ENCODE results near the gene NT5DC4. TPM values are rescaled to one million over a fixed set of nuclear protein-coding genes. Genes with fewer than 3 reads are reported as not detected.

The NT5DC4 gene
- total RNA-seq, 1 donor from 2014 or later: not detected

DNA sequence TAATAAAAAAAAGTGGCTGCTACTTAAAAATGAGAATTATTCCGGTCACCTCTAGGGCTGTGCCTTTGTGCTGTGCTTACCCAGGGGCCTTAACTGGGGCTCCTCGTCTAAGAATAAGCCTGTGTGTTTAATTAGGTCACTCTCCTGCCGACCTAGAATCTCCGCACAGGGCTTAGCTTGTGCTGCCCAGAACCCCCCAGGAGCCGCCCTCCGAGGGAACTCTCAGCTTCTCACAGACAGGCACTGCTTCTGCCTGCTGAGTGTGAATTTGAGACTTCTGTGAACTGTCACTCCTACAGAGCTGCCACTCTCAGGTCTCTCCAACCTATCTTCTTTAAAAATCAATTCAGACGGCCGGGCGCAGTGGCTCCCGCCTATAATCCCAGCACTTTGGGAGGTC lies 11.9 kb upstream of the NT5DC4 start:
- H3K79me2 ChIP-seq (ENCODE audit: insufficient read depth, low read length): no peaks in the 10 kb centered on the region
- H3K4me2 ChIP-seq (ENCODE audit: low read length): no peak overlapping the region
- peaks cover 3% of the 10 kb centered on the region for H3K27me3 ChIP-seq (ENCODE audit: insufficient read depth, low read length)
- Mint-ChIP-seq H3K9me3 (ENCODE audit: unreplicated experiment) (peaks cover 5% of the 10 kb centered on the region), H3K36me3 (ENCODE audit: low read depth, unreplicated experiment) (no peaks in the 10 kb centered on the region), H3K4me3 (ENCODE audit: unreplicated experiment) (no peak overlapping the region), H3K27me3 (ENCODE audit: low read depth, unreplicated experiment) (peaks cover 43% of the 10 kb centered on the region), H3K4me1 (ENCODE audit: low read depth, unreplicated experiment) (peaks cover 16% of the 10 kb centered on the region), H3K27ac (ENCODE audit: unreplicated experiment) (no peak overlapping the region)
- FAIRE-seq: no peak
- H3K4me1 ChIP-seq (ENCODE audit: insufficient read depth, low read length): peaks cover 28% of the 10 kb centered on the region
- no peak overlapping the region for H3K9ac ChIP-seq (ENCODE audit: low read length)
- no peaks in the 10 kb centered on the region for H4K20me1 ChIP-seq (ENCODE audit: insufficient read depth, low read length)
- no peak for DNase-seq (ENCODE audit: low read depth)
- H2AFZ ChIP-seq (ENCODE audit: low read depth, low read length): no peak overlapping the region
- no peaks in the 10 kb centered on the region for H3K9me3 ChIP-seq (ENCODE audit: insufficient read depth, low read depth, low read length)
- H3K4me3 ChIP-seq (ENCODE audit: insufficient read depth, low read depth, low read length): no peak overlapping the region
- no peaks in the 10 kb centered on the region for H3K36me3 ChIP-seq (ENCODE audit: insufficient read depth, low read length)
- TF ChIP-seq, protein P1, sequence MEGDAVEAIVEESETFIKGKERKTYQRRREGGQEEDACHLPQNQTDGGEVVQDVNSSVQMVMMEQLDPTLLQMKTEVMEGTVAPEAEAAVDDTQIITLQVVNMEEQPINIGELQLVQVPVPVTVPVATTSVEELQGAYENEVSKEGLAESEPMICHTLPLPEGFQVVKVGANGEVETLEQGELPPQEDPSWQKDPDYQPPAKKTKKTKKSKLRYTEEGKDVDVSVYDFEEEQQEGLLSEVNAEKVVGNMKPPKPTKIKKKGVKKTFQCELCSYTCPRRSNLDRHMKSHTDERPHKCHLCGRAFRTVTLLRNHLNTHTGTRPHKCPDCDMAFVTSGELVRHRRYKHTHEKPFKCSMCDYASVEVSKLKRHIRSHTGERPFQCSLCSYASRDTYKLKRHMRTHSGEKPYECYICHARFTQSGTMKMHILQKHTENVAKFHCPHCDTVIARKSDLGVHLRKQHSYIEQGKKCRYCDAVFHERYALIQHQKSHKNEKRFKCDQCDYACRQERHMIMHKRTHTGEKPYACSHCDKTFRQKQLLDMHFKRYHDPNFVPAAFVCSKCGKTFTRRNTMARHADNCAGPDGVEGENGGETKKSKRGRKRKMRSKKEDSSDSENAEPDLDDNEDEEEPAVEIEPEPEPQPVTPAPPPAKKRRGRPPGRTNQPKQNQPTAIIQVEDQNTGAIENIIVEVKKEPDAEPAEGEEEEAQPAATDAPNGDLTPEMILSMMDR (IDR thresholded peaks at IDR 0.05; ENCODE audit: insufficient read depth, low read depth, low read length): no peak
- TF ChIP-seq EZH2 (IDR thresholded peaks at IDR 0.05; ENCODE audit: insufficient read depth, low read length): no peak
- H3K27ac ChIP-seq (ENCODE audit: low read depth, low read length): no peak overlapping the region

DNA sequence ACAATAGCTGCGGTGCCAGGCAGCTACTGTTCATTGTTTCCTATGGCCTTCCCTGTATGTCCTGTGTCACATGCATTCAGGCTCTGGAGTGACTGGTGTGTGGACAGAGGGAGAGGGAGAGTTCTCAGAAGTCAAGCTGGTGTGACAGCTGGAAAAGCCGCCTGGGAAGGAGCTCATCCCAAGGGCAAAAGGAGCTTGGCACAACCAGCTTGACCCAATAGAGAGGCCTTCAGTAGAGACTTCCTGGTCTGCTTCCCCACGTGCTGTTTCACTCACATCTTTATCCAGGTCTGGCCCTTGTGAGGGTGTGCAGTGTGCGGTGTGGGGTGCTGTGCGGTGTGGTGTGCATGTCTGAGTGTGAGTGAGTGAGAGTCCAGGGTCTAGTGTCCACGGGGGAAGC lies 11.1 kb upstream of the NT5DC4 start:
- Mint-ChIP-seq H3K4me3 (ENCODE audit: unreplicated experiment) (no peak overlapping the region), H3K27me3 (ENCODE audit: low read depth, unreplicated experiment) (peaks cover 41% of the 10 kb centered on the region), H3K36me3 (ENCODE audit: low read depth, unreplicated experiment) (no peaks in the 10 kb centered on the region), H3K27ac (ENCODE audit: unreplicated experiment) (no peak overlapping the region), H3K9me3 (ENCODE audit: unreplicated experiment) (peaks cover 5% of the 10 kb centered on the region), H3K4me1 (ENCODE audit: low read depth, unreplicated experiment) (peaks cover 16% of the 10 kb centered on the region)
- Histone ChIP-seq H3K79me2 (ENCODE audit: insufficient read depth, low read length) (no peaks in the 10 kb centered on the region), H3K4me1 (ENCODE audit: insufficient read depth, low read length) (peaks cover 28% of the 10 kb centered on the region), H3K4me2 (ENCODE audit: low read length) (no peak overlapping the region), H2AFZ (ENCODE audit: low read depth, low read length) (no peak overlapping the region), H3K4me3 (ENCODE audit: insufficient read depth, low read depth, low read length) (no peak overlapping the region), H3K9ac (ENCODE audit: low read length) (no peak overlapping the region), H3K9me3 (ENCODE audit: insufficient read depth, low read depth, low read length) (no peaks in the 10 kb centered on the region), H3K36me3 (ENCODE audit: insufficient read depth, low read length) (no peaks in the 10 kb centered on the region), H3K27ac (ENCODE audit: low read depth, low read length) (no peak overlapping the region), H4K20me1 (ENCODE audit: insufficient read depth, low read length) (no peaks in the 10 kb centered on the region), H3K27me3 (ENCODE audit: insufficient read depth, low read length) (peaks cover 3% of the 10 kb centered on the region)
- TF ChIP-seq, protein P1 (IDR thresholded peaks at IDR 0.05; ENCODE audit: insufficient read depth, low read depth, low read length): no peak
- no peak for TF ChIP-seq EZH2 (IDR thresholded peaks at IDR 0.05; ENCODE audit: insufficient read depth, low read length)
- DNase-seq (ENCODE audit: low read depth) (no peak), FAIRE-seq (no peak)

DNA sequence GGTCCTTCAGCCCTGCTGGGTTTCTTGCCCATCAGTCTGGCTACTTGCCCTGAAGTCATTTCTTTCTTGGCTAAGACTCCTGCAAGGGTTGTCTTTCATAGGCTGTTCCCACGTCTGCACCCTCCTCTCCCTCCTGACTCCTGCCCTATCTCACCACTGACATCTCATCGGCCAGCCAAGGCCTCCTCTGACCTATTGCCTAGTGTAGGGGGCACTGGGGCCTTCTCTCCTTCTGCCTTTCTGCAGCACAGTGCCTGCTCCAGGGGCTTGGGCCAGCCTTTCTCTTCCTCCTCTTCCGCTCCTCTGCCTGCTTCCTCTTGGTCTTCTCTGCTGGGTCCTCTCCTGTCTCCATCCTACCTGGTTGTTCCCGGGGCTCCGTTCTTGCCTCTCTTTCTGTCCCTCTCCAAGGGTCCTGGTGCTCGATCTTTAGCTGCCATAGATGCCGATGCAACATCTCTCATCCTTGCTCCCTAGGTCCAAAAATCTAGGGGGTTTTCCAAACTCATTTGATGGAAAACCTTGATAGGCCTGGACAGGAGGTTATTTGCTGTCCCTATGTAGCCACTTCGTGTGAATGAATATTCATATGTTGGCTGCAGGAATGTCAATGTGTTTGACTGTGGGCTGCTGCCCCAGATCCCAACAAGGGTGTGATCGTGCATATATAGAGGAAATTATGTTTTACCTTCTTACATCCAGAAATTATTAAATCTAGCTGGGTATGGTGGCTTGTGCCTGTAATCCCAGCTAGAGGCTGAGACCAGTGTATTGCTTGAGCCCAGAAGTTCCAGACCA lies 9.7 kb upstream of the NT5DC4 start:
- Histone ChIP-seq H3K9me3 (ENCODE audit: insufficient read depth, low read depth, low read length) (no peaks in the 10 kb centered on the region), H3K79me2 (ENCODE audit: insufficient read depth, low read length) (no peaks in the 10 kb centered on the region), H3K4me2 (ENCODE audit: low read length) (no peak overlapping the region), H3K36me3 (ENCODE audit: insufficient read depth, low read length) (no peaks in the 10 kb centered on the region), H3K27me3 (ENCODE audit: insufficient read depth, low read length) (peaks cover 3% of the 10 kb centered on the region), H3K4me1 (ENCODE audit: insufficient read depth, low read length) (peaks cover 24% of the 10 kb centered on the region), H3K9ac (ENCODE audit: low read length) (no peak overlapping the region), H4K20me1 (ENCODE audit: insufficient read depth, low read length) (no peaks in the 10 kb centered on the region), H3K27ac (ENCODE audit: low read depth, low read length) (no peak overlapping the region), H2AFZ (ENCODE audit: low read depth, low read length) (no peak overlapping the region), H3K4me3 (ENCODE audit: insufficient read depth, low read depth, low read length) (no peak overlapping the region)
- FAIRE-seq (no peak), DNase-seq (ENCODE audit: low read depth) (no peak)
- peaks cover 40% of the 10 kb centered on the region for H3K27me3 Mint-ChIP-seq (ENCODE audit: low read depth, unreplicated experiment)
- H3K36me3 Mint-ChIP-seq (ENCODE audit: low read depth, unreplicated experiment): no peaks in the 10 kb centered on the region
- H3K4me1 Mint-ChIP-seq (ENCODE audit: low read depth, unreplicated experiment): peaks cover 15% of the 10 kb centered on the region
- TF ChIP-seq EZH2 (IDR thresholded peaks at IDR 0.05; ENCODE audit: insufficient read depth, low read length): no peak
- TF ChIP-seq, protein P1 (IDR thresholded peaks at IDR 0.05; ENCODE audit: insufficient read depth, low read depth, low read length): no peak
- peaks cover 5% of the 10 kb centered on the region for H3K9me3 Mint-ChIP-seq (ENCODE audit: unreplicated experiment)
- no peak overlapping the region for H3K27ac Mint-ChIP-seq (ENCODE audit: unreplicated experiment)
- H3K4me3 Mint-ChIP-seq (ENCODE audit: unreplicated experiment): no peak overlapping the region

Measured in astrocyte (in vitro differentiated cells and primary cell).